CD14-positive monocyte (primary cell): Measurements from ENCODE around the gene VAT1. TPM values are rescaled to one million over a fixed set of nuclear protein-coding genes. Genes with fewer than 3 reads are reported as not detected.

Experiments
- DNase-seq, 3 donors: peaks; one replicate each; pipeline ENCODE4 v3.0.0-alpha.2; 2011 to 2022
- H2AFZ ChIP-seq: 2 replicates; pipeline ENCODE4 v1.6.0; 2012; ENCODE audit warnings: mild to moderate bottlenecking, low read depth, low read length, inconsistent platforms; ENCODE audit not compliant: insufficient read depth, poor library complexity, severe bottlenecking
- H3K27ac ChIP-seq, 2 donors: 1 replicate in 1 of 2; 2 replicates in 1 of 2; pipeline ENCODE4 v1.5.1; 2012 to 2013; ENCODE audit warnings: low read length in 2 of 2, control low read depth in 1 of 2, inconsistent platforms in 1 of 2, low read depth in 1 of 2, mild to moderate bottlenecking in 1 of 2
- H3K27me3 ChIP-seq, 2 donors: one replicate each; pipeline versions ENCODE4 v1.6.0 to v1.6.1; 2011 to 2013; ENCODE audit warnings: low read length in 2 of 2; ENCODE audit not compliant: control insufficient read depth in 2 of 2, insufficient read depth in 2 of 2
- H3K36me3 ChIP-seq, 2 donors: replicated peaks in 1 of 2; 1 replicate in 1 of 2; 2 replicates in 1 of 2; pipeline versions ENCODE4 v1.5.1 to v1.6.1; 2012 to 2013; ENCODE audit warnings: low read length in 2 of 2, control low read depth in 1 of 2, inconsistent platforms in 1 of 2, mild to moderate bottlenecking in 1 of 2; ENCODE audit not compliant: insufficient read depth in 2 of 2, control insufficient read depth in 1 of 2
- H3K4me1 ChIP-seq, 2 donors: 1 replicate in 1 of 2; 2 replicates in 1 of 2; pipeline versions ENCODE4 v1.5.1 to v1.6.1; 2012 to 2013; ENCODE audit warnings: low read length in 2 of 2, control low read depth in 1 of 2, inconsistent platforms in 1 of 2, mild to moderate bottlenecking in 1 of 2, moderate library complexity in 1 of 2; ENCODE audit not compliant: insufficient read depth in 2 of 2, control insufficient read depth in 1 of 2
- H3K4me2 ChIP-seq: replicated peaks from 2 replicates; pipeline ENCODE3; 2012; ENCODE audit warnings: low read length, moderate library complexity, mild to moderate bottlenecking; ENCODE audit not compliant: poor library complexity, severe bottlenecking; ENCODE audit errors: extremely low read depth
- H3K4me3 ChIP-seq, 3 experiments: fragments of 200-600 bp in 1 of 3; sonication (generic) in 1 of 3; replicated peaks in 1 of 3; 1 replicate in 2 of 3; 2 replicates in 1 of 3; pipeline ENCODE4 v1.5.1; 2011 to 2013; ENCODE audit warnings: low read length in 3 of 3, mild to moderate bottlenecking in 3 of 3, control low read depth in 2 of 3, low read depth in 2 of 3, inconsistent platforms in 1 of 3, moderate library complexity in 1 of 3
- H3K79me2 ChIP-seq: 2 replicates; pipeline ENCODE4 v1.6.0; 2012; ENCODE audit warnings: mild to moderate bottlenecking, control low read depth, inconsistent platforms, low read length, moderate library complexity; ENCODE audit not compliant: insufficient read depth
- H3K9ac ChIP-seq: 2 replicates; pipeline ENCODE4 v1.6.0; 2017; ENCODE audit warnings: low read length, mild to moderate bottlenecking; ENCODE audit not compliant: insufficient read depth, poor library complexity, severe bottlenecking
- H3K9me3 ChIP-seq, 2 donors: replicated peaks in 1 of 2; 1 replicate in 1 of 2; 2 replicates in 1 of 2; pipeline versions ENCODE4 v1.5.1 to v1.6.1; 2012 to 2013; ENCODE audit warnings: low read length in 2 of 2, control low read depth in 1 of 2; ENCODE audit not compliant: control insufficient read depth in 1 of 2, insufficient read depth in 1 of 2
- H4K20me1 ChIP-seq: 2 replicates; pipeline ENCODE4 v1.6.0; 2012; ENCODE audit warnings: mild to moderate bottlenecking, low read length, control low read depth, moderate library complexity; ENCODE audit not compliant: insufficient read depth
- H3K27ac Mint-ChIP-seq, 7 donors: one replicate each; pipeline ENCODE4 v1.8.0; 2020; ENCODE audit warnings: mild to moderate bottlenecking in 7 of 7, mixed read lengths in 7 of 7, moderate library complexity in 6 of 7, inconsistent platforms in 2 of 7
- H3K27me3 Mint-ChIP-seq, 3 donors: one replicate each; pipeline ENCODE4 v1.8.0; 2021 to 2022; ENCODE audit warnings: low read depth in 3 of 3, mild to moderate bottlenecking in 3 of 3, mixed read lengths in 3 of 3, moderate library complexity in 3 of 3, inconsistent platforms in 1 of 3
- H3K36me3 Mint-ChIP-seq, 2 donors: one replicate each; pipeline ENCODE4 v1.8.0; 2020; ENCODE audit warnings: mixed read lengths in 2 of 2, inconsistent platforms in 1 of 2, mild to moderate bottlenecking in 1 of 2
- H3K4me1 Mint-ChIP-seq: one replicate; pipeline ENCODE4 v1.8.0; 2020; ENCODE audit warnings: mild to moderate bottlenecking, mixed read lengths
- H3K4me3 Mint-ChIP-seq, 2 donors: one replicate each; pipeline ENCODE4 v1.8.0; 2020; ENCODE audit warnings: mild to moderate bottlenecking in 2 of 2, mixed read lengths in 2 of 2, moderate library complexity in 1 of 2
- H3K9me3 Mint-ChIP-seq, 7 donors: one replicate each; pipeline ENCODE4 v1.8.0; 2020 to 2022; ENCODE audit warnings: mixed read lengths in 7 of 7, mild to moderate bottlenecking in 6 of 7, moderate library complexity in 6 of 7, inconsistent platforms in 2 of 7
- WGBS: methylation state at CpG from one replicate; pipeline ENCODE4 v1.1.5; 2013; ENCODE audit warnings: missing lambda C conversion rate; ENCODE audit not compliant: insufficient coverage; 5-methylcytosine and 5-hydroxymethylcytosine counted together
- intact Hi-C, 2 donors: fragments of 100-400 bp; cut with micrococcal nuclease; formaldehyde crosslinking; loops; one replicate each; pipeline versions ENCODE4 v1.15.0 to v1.15.1; 2023
- polyA plus RNA-seq, 3 donors: library from polyadenylated mRNA; depleted of rRNA in 1 of 3; unstranded in 2 of 3; stranded (reverse) in 1 of 3; fragments of 300-500 nt in 2 of 3; fragments of >200 nt in 1 of 3; fragmentation: Illumina TruSeq in 2 of 3; gene quantifications; 1 replicate in 2 of 3; 2 replicates in 1 of 3; pipeline ENCODE4 v1.2.3, GENCODE V29; 2012 to 2021
- TF ChIP-seq, protein P1 (sequence below): fragments of 200-600 bp; IDR thresholded peaks from one replicate; pipeline ENCODE4 v1.8.0; 2022; ENCODE audit warnings: antibody characterized with exemption, mild to moderate bottlenecking

The VAT1 gene
- polyA plus RNA-seq, 3 donors: 12.7 to 39.5 (median 38.0) TPM

DNA sequence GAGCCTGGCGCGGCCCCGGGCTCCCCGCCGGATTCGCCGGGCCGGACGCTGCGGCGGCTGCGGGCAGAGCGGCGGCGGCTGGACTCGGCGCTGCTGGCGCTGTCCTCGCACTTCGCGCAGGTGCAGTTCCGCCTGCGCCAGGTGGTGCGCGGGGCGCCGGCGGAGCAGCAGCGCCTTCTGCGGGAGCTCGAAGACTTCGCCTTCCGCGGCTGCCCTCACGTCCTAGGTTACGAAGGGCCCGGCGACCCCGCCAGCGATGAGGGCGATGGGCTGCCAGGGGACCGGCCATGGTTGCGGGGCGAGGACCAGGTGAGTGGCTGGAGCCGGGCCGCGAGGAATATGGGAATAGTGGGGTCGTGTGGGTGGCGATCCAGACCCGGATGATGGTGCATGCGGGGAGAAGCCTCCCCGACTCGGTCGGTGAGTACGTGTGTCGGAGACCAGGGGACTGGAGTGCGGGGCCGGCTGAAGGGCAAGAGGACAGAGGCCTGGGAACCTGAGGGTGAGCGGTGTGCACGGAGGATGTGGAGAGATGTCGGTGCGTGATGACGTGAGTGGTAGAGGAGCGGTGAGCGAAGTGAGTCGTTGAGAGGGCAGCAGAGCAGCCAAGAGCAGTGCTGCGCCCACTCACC, 41.3 kb downstream of the VAT1 start:
- Histone ChIP-seq H3K4me3 (peak overlapping the region; percentile 80 to 97 (median 87)), H4K20me1 (peaks cover 12% of the 10 kb centered on the region), H3K79me2 (peaks cover 49% of the 10 kb centered on the region), H2AFZ (peak overlapping the region; percentile 85), H3K36me3 (peaks cover 0 to 4% of the 10 kb centered on the region in 2 donors), H3K27ac (peak overlapping the region in 1 of 2 donors; percentile 76), H3K9me3 (no peaks in the 10 kb centered on the region), H3K27me3 (no peaks in the 10 kb centered on the region), H3K4me1 (peaks cover 41 to 57% of the 10 kb centered on the region in 2 donors), H3K9ac (peak overlapping the region; percentile 84), H3K4me2 (peak overlapping the region; percentile 100)
- DNase-seq: peak in 2 of 3 donors; percentile 20 to 31
- Mint-ChIP-seq H3K36me3 (peaks cover 6 to 20% of the 10 kb centered on the region in 2 donors), H3K4me1 (peaks cover 50% of the 10 kb centered on the region), H3K9me3 (no peaks in the 10 kb centered on the region), H3K27ac (peak overlapping the region; percentile 42 to 92 (median 85)), H3K27me3 (peaks cover 2 to 4% (median 3%) of the 10 kb centered on the region in 3 donors), H3K4me3 (peak overlapping the region; percentile 99 to 100)
- TF ChIP-seq, protein P1, sequence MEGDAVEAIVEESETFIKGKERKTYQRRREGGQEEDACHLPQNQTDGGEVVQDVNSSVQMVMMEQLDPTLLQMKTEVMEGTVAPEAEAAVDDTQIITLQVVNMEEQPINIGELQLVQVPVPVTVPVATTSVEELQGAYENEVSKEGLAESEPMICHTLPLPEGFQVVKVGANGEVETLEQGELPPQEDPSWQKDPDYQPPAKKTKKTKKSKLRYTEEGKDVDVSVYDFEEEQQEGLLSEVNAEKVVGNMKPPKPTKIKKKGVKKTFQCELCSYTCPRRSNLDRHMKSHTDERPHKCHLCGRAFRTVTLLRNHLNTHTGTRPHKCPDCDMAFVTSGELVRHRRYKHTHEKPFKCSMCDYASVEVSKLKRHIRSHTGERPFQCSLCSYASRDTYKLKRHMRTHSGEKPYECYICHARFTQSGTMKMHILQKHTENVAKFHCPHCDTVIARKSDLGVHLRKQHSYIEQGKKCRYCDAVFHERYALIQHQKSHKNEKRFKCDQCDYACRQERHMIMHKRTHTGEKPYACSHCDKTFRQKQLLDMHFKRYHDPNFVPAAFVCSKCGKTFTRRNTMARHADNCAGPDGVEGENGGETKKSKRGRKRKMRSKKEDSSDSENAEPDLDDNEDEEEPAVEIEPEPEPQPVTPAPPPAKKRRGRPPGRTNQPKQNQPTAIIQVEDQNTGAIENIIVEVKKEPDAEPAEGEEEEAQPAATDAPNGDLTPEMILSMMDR: no peak
- intact Hi-C loops: no loop called here
- WGBS: 0% methylated on average over 60 of the region's 67 CpGs

DNA sequence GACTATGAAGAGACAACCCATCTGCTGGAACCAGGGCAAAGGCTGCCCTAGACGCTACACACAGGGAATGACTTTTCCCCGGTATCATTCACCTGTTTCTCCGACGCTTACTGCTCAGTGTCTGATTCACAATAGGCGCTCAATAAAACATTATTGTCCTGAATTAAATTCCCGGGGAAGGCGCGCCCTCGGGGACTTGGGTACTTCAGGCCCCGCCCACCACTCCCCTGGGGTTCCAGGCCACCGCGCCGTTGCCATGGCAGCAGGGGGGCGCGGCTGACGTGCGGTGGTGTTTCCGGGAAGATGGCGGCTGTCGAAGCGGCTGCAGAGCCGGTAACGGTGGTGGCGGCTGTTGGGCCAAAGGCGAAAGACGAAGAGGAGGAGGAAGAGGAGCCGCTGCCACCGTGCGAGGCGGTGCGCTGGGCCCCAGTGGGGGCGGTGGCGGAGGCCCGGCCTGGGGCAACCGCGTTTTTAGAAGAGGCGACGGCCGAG, 41.9 kb downstream of the VAT1 start, which contains the start of gene RUNDC1:
TSS of gene RUNDC1 (plus strand) at position 292 of the 492 bp plus-strand sequence. CDS start at position 304, 12 bp downstream.
- TF ChIP-seq, protein P1: no peak
- H3K9ac ChIP-seq: peak within 1 kb of the TSS; percentile 84
- Mint-ChIP-seq H3K4me1 (peaks cover 45% of the 10 kb centered on the region), H3K9me3 (no peaks in the 10 kb centered on the region), H3K27me3 (peaks cover 2 to 5% (median 4%) of the 10 kb centered on the region in 3 donors), H3K27ac (peak within 1 kb of the TSS; percentile 42 to 94 (median 85)), H3K4me3 (peak within 1 kb of the TSS; percentile 99 to 100), H3K36me3 (peaks cover 6 to 20% of the 10 kb centered on the region in 2 donors)
- no peaks in the 10 kb centered on the region for H3K9me3 ChIP-seq
- intact Hi-C loops: no loop called here
- H4K20me1 ChIP-seq: peaks cover 12% of the 10 kb centered on the region
- peaks cover 48% of the 10 kb centered on the region for H3K79me2 ChIP-seq
- WGBS: under 1% methylated on average over 38 of the region's 39 CpGs
- H3K27ac ChIP-seq: peak within 1 kb of the TSS in 1 of 2 donors; percentile 76
- H3K4me1 ChIP-seq: peaks cover 37 to 52% of the 10 kb centered on the region in 2 donors
- peaks cover 0 to 4% of the 10 kb centered on the region in 2 donors for H3K36me3 ChIP-seq
- no peaks in the 10 kb centered on the region for H3K27me3 ChIP-seq
- H2AFZ ChIP-seq: peak within 1 kb of the TSS; percentile 85
- DNase-seq: peak; percentile 83 to 87 (median 84)
- peak within 1 kb of the TSS; percentile 100 for H3K4me2 ChIP-seq
- peak within 1 kb of the TSS; percentile 80 to 97 (median 87) for H3K4me3 ChIP-seq
